Astrocyte (in vitro differentiated cells and primary cell): ENCODE data around the gene WDR64. TPM values are rescaled to one million over a fixed set of nuclear protein-coding genes. Genes with fewer than 3 reads are reported as not detected.

Experiments
- DNase-seq: peaks from one replicate; pipeline ENCODE4 v3.0.0-alpha.2; 2010; ENCODE audit warnings: low read depth
- FAIRE-seq: peaks from 2 replicates; lab custom pipeline; 2011; peaks lifted over from hg19 to GRCh38; lab: Jason Lieb, UNC
- H2AFZ ChIP-seq: 2 replicates; pipeline ENCODE4 v1.6.0; 2012; ENCODE audit warnings: low read depth, low read length, inconsistent platforms
- H3K27ac ChIP-seq: 2 replicates; pipeline ENCODE4 v1.5.1; 2011; ENCODE audit warnings: low read depth, low read length, inconsistent platforms
- H3K27me3 ChIP-seq: 2 replicates; pipeline ENCODE4 v1.6.0; 2011; ENCODE audit warnings: low read length, inconsistent platforms; ENCODE audit not compliant: insufficient read depth
- H3K36me3 ChIP-seq: 2 replicates; pipeline ENCODE4 v1.5.1; 2011; ENCODE audit warnings: low read length, inconsistent platforms; ENCODE audit not compliant: insufficient read depth
- H3K4me1 ChIP-seq: 2 replicates; pipeline ENCODE4 v1.5.1; 2011; ENCODE audit warnings: low read length, inconsistent platforms; ENCODE audit not compliant: insufficient read depth
- H3K4me2 ChIP-seq: 2 replicates; pipeline ENCODE4 v1.6.0; 2012; ENCODE audit warnings: low read length, inconsistent platforms
- H3K4me3 ChIP-seq: 2 replicates; pipeline ENCODE4 v1.5.1; 2011; ENCODE audit warnings: low read depth, mild to moderate bottlenecking, low read length, inconsistent platforms; ENCODE audit not compliant: insufficient read depth
- H3K79me2 ChIP-seq: 2 replicates; pipeline ENCODE4 v1.6.0; 2012; ENCODE audit warnings: mild to moderate bottlenecking, low read length, inconsistent platforms; ENCODE audit not compliant: insufficient read depth
- H3K9ac ChIP-seq: 2 replicates; pipeline ENCODE4 v1.6.0; 2012; ENCODE audit warnings: mild to moderate bottlenecking, low read length, inconsistent platforms
- H3K9me3 ChIP-seq: 2 replicates; pipeline ENCODE4 v1.5.1; 2012; ENCODE audit warnings: low read depth, mild to moderate bottlenecking, low read length, inconsistent platforms; ENCODE audit not compliant: insufficient read depth
- H4K20me1 ChIP-seq: 2 replicates; pipeline ENCODE4 v1.6.0; 2012; ENCODE audit warnings: low read length, inconsistent platforms; ENCODE audit not compliant: insufficient read depth
- H3K27ac Mint-ChIP-seq: one replicate; pipeline ENCODE4 v1.8.0; 2021; ENCODE audit warnings: mild to moderate bottlenecking, mixed read lengths; ENCODE audit not compliant: unreplicated experiment
- H3K27me3 Mint-ChIP-seq: one replicate; pipeline ENCODE4 v1.8.0; 2021; ENCODE audit warnings: low read depth, mixed read lengths; ENCODE audit not compliant: unreplicated experiment
- H3K36me3 Mint-ChIP-seq: one replicate; pipeline ENCODE4 v1.8.0; 2021; ENCODE audit warnings: low read depth, mixed read lengths; ENCODE audit not compliant: unreplicated experiment
- H3K4me1 Mint-ChIP-seq: one replicate; pipeline ENCODE4 v1.8.0; 2021; ENCODE audit warnings: low read depth, mixed read lengths; ENCODE audit not compliant: unreplicated experiment
- H3K4me3 Mint-ChIP-seq: one replicate; pipeline ENCODE4 v1.8.0; 2021; ENCODE audit warnings: mild to moderate bottlenecking, moderate library complexity, mixed read lengths; ENCODE audit not compliant: unreplicated experiment
- H3K9me3 Mint-ChIP-seq: one replicate; pipeline ENCODE4 v1.8.0; 2021; ENCODE audit warnings: mild to moderate bottlenecking, mixed read lengths; ENCODE audit not compliant: unreplicated experiment
- EZH2 ChIP-seq: IDR thresholded peaks from 2 replicates; pipeline ENCODE4 v1.6.1; 2012; ENCODE audit warnings: mild to moderate bottlenecking, low read length, inconsistent platforms; ENCODE audit not compliant: insufficient read depth
- total RNA-seq: library from RNA; stranded (reverse); gene quantifications from 2 replicates; pipeline ENCODE4 v1.2.1, GENCODE V29; 2021
- TF ChIP-seq, protein P1 (sequence below): IDR thresholded peaks from 2 replicates; pipeline ENCODE4 v1.5.1; 2011; ENCODE audit warnings: low read depth, mild to moderate bottlenecking, inconsistent platforms, low read length, moderate library complexity; ENCODE audit not compliant: insufficient read depth

WDR64 gene
- total RNA-seq, 1 donor from 2014 or later: not detected

DNA sequence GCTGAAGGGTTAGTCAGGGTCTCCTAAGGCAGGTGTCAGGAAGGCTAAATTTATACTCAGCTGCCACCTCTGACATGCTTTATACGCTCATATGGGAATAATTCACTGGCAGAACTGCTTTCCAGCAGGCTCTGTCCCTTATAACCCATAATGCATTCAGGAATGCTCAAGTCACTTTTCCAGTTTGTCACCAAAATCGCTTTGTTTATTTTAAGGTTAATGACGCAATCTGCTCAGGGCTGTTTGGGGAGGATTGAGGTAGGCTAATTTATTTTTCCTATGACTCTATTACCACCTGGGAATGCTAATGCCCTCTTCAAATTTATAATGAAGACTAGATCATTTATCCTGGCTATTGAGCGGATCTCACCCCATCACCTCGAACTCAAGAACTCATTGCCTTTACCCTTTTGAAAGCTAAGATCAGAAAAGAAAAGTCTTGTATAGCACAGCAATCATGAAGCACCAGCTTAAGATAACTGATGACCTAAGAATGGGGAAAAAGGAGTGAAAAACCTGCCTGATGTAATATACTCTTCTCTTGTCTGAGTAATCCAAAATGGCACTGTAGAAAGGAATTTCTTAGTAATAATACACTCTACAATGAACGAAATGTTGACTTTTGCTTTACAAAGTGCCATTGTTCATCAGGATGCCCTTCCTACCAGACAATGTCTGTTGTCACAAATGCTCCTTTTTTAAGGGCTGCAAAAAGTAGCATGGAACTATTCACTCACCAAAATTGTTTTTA, 98.0 kb downstream of the WDR64 start:
- Mint-ChIP-seq H3K27me3 (no peaks in the 10 kb centered on the region), H3K27ac (no peak overlapping the region), H3K36me3 (no peaks in the 10 kb centered on the region), H3K4me3 (no peak overlapping the region), H3K9me3 (no peaks in the 10 kb centered on the region), H3K4me1 (no peaks in the 10 kb centered on the region)
- FAIRE-seq: no peak
- no peaks in the 10 kb centered on the region for H3K4me1 ChIP-seq
- no peak overlapping the region for H2AFZ ChIP-seq
- H3K27ac ChIP-seq: no peak overlapping the region
- no peaks in the 10 kb centered on the region for H3K36me3 ChIP-seq
- DNase-seq: no peak
- H3K9me3 ChIP-seq: no peaks in the 10 kb centered on the region
- H3K4me3 ChIP-seq: no peak overlapping the region
- H4K20me1 ChIP-seq: no peaks in the 10 kb centered on the region
- H3K79me2 ChIP-seq: no peaks in the 10 kb centered on the region
- H3K4me2 ChIP-seq: no peak overlapping the region
- TF ChIP-seq EZH2: no peak
- TF ChIP-seq, protein P1, sequence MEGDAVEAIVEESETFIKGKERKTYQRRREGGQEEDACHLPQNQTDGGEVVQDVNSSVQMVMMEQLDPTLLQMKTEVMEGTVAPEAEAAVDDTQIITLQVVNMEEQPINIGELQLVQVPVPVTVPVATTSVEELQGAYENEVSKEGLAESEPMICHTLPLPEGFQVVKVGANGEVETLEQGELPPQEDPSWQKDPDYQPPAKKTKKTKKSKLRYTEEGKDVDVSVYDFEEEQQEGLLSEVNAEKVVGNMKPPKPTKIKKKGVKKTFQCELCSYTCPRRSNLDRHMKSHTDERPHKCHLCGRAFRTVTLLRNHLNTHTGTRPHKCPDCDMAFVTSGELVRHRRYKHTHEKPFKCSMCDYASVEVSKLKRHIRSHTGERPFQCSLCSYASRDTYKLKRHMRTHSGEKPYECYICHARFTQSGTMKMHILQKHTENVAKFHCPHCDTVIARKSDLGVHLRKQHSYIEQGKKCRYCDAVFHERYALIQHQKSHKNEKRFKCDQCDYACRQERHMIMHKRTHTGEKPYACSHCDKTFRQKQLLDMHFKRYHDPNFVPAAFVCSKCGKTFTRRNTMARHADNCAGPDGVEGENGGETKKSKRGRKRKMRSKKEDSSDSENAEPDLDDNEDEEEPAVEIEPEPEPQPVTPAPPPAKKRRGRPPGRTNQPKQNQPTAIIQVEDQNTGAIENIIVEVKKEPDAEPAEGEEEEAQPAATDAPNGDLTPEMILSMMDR: no peak
- no peak overlapping the region for H3K9ac ChIP-seq
- no peaks in the 10 kb centered on the region for H3K27me3 ChIP-seq

DNA sequence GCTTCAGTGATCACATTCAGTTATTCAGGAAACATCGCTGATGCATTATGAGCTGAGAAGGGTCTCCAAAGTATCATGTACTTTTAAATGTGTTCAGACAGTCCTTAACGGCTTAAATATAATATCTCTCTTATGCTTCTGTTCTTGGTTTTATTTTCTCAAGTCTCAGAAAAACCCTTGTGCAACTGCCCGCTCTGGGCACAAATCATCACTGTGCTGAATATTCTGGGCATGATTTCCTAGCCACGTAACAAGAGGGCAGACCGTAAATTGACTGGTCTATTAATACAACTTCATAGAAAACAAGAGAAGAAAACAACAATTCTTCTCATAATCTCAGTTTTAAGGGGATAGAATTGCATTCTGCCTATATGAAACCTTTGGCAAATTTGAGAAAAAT, 99.4 kb downstream of the WDR64 start:
- no peak overlapping the region for H3K4me3 Mint-ChIP-seq
- FAIRE-seq: no peak
- no peak for DNase-seq
- Histone ChIP-seq H3K79me2 (no peaks in the 10 kb centered on the region), H3K4me3 (no peak overlapping the region), H2AFZ (no peak overlapping the region), H3K9me3 (no peaks in the 10 kb centered on the region), H3K4me2 (no peak overlapping the region), H3K9ac (no peak overlapping the region), H4K20me1 (no peaks in the 10 kb centered on the region), H3K4me1 (no peaks in the 10 kb centered on the region), H3K27ac (no peak overlapping the region), H3K27me3 (no peaks in the 10 kb centered on the region), H3K36me3 (no peaks in the 10 kb centered on the region)
- no peak for TF ChIP-seq EZH2
- TF ChIP-seq, protein P1: no peak
- no peaks in the 10 kb centered on the region for H3K36me3 Mint-ChIP-seq
- H3K27me3 Mint-ChIP-seq: no peaks in the 10 kb centered on the region
- peaks cover 4% of the 10 kb centered on the region for H3K9me3 Mint-ChIP-seq
- H3K4me1 Mint-ChIP-seq: no peaks in the 10 kb centered on the region
- no peak overlapping the region for H3K27ac Mint-ChIP-seq

- Mint-ChIP-seq H3K27me3 (no peaks in the 10 kb centered on the region), H3K4me3 (no peak overlapping the region), H3K27ac (no peak overlapping the region), H3K9me3 (no peaks in the 10 kb centered on the region), H3K36me3 (no peaks in the 10 kb centered on the region), H3K4me1 (no peaks in the 10 kb centered on the region)
- Histone ChIP-seq H3K27me3 (no peaks in the 10 kb centered on the region), H2AFZ (no peak overlapping the region), H4K20me1 (no peaks in the 10 kb centered on the region), H3K79me2 (no peaks in the 10 kb centered on the region), H3K9me3 (no peaks in the 10 kb centered on the region), H3K36me3 (no peaks in the 10 kb centered on the region), H3K27ac (no peak overlapping the region), H3K9ac (no peak overlapping the region), H3K4me3 (no peak overlapping the region), H3K4me2 (no peak overlapping the region), H3K4me1 (no peaks in the 10 kb centered on the region)
- TF ChIP-seq, protein P1: no peak
- no peak for TF ChIP-seq EZH2
- FAIRE-seq (no peak), DNase-seq (no peak)
Observed at GRCh38 chr1:241762713-241763339, 110.7 kb downstream of the WDR64 start.
